ENCODE data around the gene MINPP1.
"Not testable (repeated sequence)": the region's sequence is repeated elsewhere in the genome, so short reads cannot be mapped to it uniquely, and the experiment has no call there.

DNA sequence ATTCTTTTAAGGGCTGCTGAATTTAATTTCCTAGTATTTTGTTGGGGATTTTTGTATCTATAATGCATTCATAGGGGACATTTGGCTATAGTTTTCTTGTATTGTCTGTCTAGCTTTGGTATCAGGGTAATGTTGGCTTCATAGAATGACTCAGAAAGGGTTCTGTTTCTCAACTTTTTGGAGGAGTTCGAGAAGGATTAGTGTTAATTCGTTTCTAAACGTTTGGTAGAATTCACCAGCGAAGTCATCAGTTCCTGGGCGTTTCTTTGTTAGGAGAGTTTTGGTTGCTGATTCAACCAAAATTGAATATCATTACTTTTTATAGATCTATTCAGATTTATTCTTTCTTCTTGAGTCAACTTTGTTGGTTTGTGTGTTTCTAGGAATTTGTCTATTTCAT, 9.2 kb upstream of the MINPP1 start:
- TF ChIP-seq, protein P1, sequence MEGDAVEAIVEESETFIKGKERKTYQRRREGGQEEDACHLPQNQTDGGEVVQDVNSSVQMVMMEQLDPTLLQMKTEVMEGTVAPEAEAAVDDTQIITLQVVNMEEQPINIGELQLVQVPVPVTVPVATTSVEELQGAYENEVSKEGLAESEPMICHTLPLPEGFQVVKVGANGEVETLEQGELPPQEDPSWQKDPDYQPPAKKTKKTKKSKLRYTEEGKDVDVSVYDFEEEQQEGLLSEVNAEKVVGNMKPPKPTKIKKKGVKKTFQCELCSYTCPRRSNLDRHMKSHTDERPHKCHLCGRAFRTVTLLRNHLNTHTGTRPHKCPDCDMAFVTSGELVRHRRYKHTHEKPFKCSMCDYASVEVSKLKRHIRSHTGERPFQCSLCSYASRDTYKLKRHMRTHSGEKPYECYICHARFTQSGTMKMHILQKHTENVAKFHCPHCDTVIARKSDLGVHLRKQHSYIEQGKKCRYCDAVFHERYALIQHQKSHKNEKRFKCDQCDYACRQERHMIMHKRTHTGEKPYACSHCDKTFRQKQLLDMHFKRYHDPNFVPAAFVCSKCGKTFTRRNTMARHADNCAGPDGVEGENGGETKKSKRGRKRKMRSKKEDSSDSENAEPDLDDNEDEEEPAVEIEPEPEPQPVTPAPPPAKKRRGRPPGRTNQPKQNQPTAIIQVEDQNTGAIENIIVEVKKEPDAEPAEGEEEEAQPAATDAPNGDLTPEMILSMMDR (IDR thresholded peaks at IDR 0.05) = not testable (repeated sequence)
- not testable (repeated sequence) for TF ChIP-seq POLR2A (IDR thresholded peaks at IDR 0.05)
